ENCODE data around the gene TMEM125. TPM values are rescaled to one million over a fixed set of nuclear protein-coding genes. Genes with fewer than 3 reads are reported as not detected.

The TMEM125 gene
- total and polyA plus RNA-seq, 9 of the 15 experiments (the other 6 are each of a cell fraction or from before 2014, with no cell fraction given) = 0.07 to 0.08 TPM; not detected in 7

DNA sequence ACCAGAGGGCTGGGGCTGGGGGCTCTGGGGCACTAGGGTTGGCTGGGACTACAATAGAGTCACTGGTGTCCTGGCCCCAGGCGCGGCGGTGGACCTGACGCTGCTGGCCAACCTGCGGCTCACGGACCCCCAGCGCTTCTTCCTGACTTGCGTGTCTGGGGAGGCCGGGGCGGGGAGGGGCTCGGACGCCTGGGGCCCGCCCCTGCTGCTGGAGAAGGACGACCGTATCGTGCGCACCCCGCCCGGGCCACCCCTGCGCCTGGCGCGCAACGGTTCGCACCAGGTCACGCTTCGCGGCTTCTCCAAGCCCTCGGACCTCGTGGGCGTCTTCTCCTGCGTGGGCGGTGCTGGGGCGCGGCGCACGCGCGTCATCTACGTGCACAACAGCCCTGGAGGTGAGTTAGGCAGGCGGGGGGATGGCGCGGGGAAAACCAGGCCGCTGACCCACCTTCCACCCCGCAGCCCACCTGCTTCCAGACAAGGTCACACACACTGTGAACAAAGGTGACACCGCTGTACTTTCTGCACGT lies 35.1 kb downstream of the TMEM125 start (continued):
- TF ChIP-seq, protein P1, sequence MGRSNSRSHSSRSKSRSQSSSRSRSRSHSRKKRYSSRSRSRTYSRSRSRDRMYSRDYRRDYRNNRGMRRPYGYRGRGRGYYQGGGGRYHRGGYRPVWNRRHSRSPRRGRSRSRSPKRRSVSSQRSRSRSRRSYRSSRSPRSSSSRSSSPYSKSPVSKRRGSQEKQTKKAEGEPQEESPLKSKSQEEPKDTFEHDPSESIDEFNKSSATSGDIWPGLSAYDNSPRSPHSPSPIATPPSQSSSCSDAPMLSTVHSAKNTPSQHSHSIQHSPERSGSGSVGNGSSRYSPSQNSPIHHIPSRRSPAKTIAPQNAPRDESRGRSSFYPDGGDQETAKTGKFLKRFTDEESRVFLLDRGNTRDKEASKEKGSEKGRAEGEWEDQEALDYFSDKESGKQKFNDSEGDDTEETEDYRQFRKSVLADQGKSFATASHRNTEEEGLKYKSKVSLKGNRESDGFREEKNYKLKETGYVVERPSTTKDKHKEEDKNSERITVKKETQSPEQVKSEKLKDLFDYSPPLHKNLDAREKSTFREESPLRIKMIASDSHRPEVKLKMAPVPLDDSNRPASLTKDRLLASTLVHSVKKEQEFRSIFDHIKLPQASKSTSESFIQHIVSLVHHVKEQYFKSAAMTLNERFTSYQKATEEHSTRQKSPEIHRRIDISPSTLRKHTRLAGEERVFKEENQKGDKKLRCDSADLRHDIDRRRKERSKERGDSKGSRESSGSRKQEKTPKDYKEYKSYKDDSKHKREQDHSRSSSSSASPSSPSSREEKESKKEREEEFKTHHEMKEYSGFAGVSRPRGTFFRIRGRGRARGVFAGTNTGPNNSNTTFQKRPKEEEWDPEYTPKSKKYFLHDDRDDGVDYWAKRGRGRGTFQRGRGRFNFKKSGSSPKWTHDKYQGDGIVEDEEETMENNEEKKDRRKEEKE (IDR thresholded peaks at IDR 0.05; ENCODE audit: borderline replicate concordance in 1 of 2, control insufficient read depth in 1 of 2, low read depth in 2 of 2, low read length in 1 of 2) = no peak
- no peak for TF ChIP-seq POU5F1 (IDR thresholded peaks at IDR 0.05; ENCODE audit: borderline replicate concordance, low read depth, low read length, partially characterized antibody)
- TF ChIP-seq PURB (CRISPR knock-in tag; IDR thresholded peaks at IDR 0.05; ENCODE audit: low read depth) = no peak
- TF ChIP-seq SMC3 (conservative IDR thresholded peaks at IDR 0.05; ENCODE audit: insufficient read depth, low read depth, low read length) = no peak
- TF ChIP-seq, protein P2, sequence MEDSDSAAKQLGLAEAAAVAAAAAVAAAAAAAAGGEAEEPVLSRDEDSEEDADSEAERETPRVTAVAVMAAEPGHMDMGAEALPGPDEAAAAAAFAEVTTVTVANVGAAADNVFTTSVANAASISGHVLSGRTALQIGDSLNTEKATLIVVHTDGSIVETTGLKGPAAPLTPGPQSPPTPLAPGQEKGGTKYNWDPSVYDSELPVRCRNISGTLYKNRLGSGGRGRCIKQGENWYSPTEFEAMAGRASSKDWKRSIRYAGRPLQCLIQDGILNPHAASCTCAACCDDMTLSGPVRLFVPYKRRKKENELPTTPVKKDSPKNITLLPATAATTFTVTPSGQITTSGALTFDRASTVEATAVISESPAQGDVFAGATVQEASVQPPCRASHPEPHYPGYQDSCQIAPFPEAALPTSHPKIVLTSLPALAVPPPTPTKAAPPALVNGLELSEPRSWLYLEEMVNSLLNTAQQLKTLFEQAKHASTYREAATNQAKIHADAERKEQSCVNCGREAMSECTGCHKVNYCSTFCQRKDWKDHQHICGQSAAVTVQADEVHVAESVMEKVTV (CRISPR knock-in tag; IDR thresholded peaks at IDR 0.05) = no peak
- no peak for TF ChIP-seq MAFG (tag; conservative IDR thresholded peaks at IDR 0.05)
- TF ChIP-seq SRSF9 (IDR thresholded peaks at IDR 0.05; ENCODE audit: borderline replicate concordance, low read depth, low read length) = no peak
- TF ChIP-seq ZNF253 (CRISPR knock-in tag; conservative IDR thresholded peaks at IDR 0.05) = no peak
- TF ChIP-seq YY1 (IDR thresholded peaks at IDR 0.05; ENCODE audit: borderline replicate concordance in 1 of 3, control insufficient read depth in 1 of 3, extremely low read depth in 1 of 3, insufficient read depth in 3 of 3, insufficient read length in 1 of 3, insufficient replicate concordance in 2 of 3, low read depth in 1 of 3, low read length in 2 of 3) = no peak
- no peak for TF ChIP-seq DDX20 (tag; IDR thresholded peaks at IDR 0.05; ENCODE audit: low read depth)
- TF ChIP-seq TEAD4 (IDR thresholded peaks at IDR 0.05; ENCODE audit: low read length) = peak; percentile 52
- TF ChIP-seq TEAD4 (CRISPR knock-in tag; IDR thresholded peaks at IDR 0.05; ENCODE audit: borderline replicate concordance) = no peak
- no peak for TF ChIP-seq ZNF41 (CRISPR knock-in tag; conservative IDR thresholded peaks at IDR 0.05)
- TF ChIP-seq GATA2 (CRISPR knock-in tag; IDR thresholded peaks at IDR 0.05) = no peak
- no peak for TF ChIP-seq GABPB2 (CRISPR knock-in tag; conservative IDR thresholded peaks at IDR 0.05)
- TF ChIP-seq SAFB (IDR thresholded peaks at IDR 0.05; ENCODE audit: borderline replicate concordance, low read depth, low read length) = peak; percentile 62; the same call in 1 of the 2 replicates
- TF ChIP-seq RBM14 (IDR thresholded peaks at IDR 0.05; ENCODE audit: borderline replicate concordance, insufficient read depth, low read depth, low read length) = no peak
- 0 out of 2 replicates have a peak, but pooled peaks have one; percentile 11 for TF ChIP-seq ESRRA (IDR thresholded peaks at IDR 0.05; ENCODE audit: borderline replicate concordance, low read depth)
- peak; percentile 70 for TF ChIP-seq CREM (IDR thresholded peaks at IDR 0.05; ENCODE audit: low read depth)
- TF ChIP-seq, protein P3, sequence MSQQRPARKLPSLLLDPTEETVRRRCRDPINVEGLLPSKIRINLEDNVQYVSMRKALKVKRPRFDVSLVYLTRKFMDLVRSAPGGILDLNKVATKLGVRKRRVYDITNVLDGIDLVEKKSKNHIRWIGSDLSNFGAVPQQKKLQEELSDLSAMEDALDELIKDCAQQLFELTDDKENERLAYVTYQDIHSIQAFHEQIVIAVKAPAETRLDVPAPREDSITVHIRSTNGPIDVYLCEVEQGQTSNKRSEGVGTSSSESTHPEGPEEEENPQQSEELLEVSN (IDR thresholded peaks at IDR 0.05; ENCODE audit: borderline replicate concordance in 1 of 2, extremely low read depth in 1 of 2, insufficient read depth in 1 of 2, insufficient read length in 1 of 2, low read depth in 1 of 2, low read length in 1 of 2, poor library complexity in 1 of 2, severe bottlenecking in 1 of 2) = peak; percentile 59 to 93
- TF ChIP-seq ZNF766 (CRISPR knock-in tag; conservative IDR thresholded peaks at IDR 0.05) = no peak
